Measurements from ENCODE around the gene GLI3.

GLI3 gene

GRCh38 chr7:41912426-41912825, 324.6 kb downstream of the GLI3 start:
- DNase-seq = no peak

GRCh38 chr7:41911792-41912191, 325.2 kb downstream of the GLI3 start:
- no peak for DNase-seq
